Panc1 (cell line): ENCODE results near the gene MBD5. TPM values are rescaled to one million over a fixed set of nuclear protein-coding genes. Genes with fewer than 3 reads are reported as not detected.

Experiments
- ATAC-seq: fragments of 200-7000 bp; cut with Tn5 transposase; 2 replicates; pipeline ENCODE4 v1.9.1; 2020; ENCODE audit warnings: mild to moderate bottlenecking, moderate library complexity
- BruUV-seq: library from RNA; stranded (reverse); fragments of 400-500 nt; replicated peaks from 2 replicates; lab custom pipeline; 2021; lab: Mats Ljungman, UMichigan
- CTCF ChIA-PET: fragments of 300-600 bp; sonication (Branson Sonifier 250); formaldehyde crosslinking; loops from one replicate; lab custom pipeline; 2022; ENCODE audit warnings: antibody characterized with exemption; lab: Charles Lee
- POLR2A ChIA-PET: fragments of 300-600 bp; sonication (Branson Sonifier 250); formaldehyde crosslinking; loops from one replicate; lab custom pipeline; 2022; ENCODE audit warnings: antibody characterized with exemption; lab: Charles Lee
- DNase-seq: peaks from one replicate; pipeline ENCODE4 v3.0.0-alpha.2; 2010; ENCODE audit warnings: low read depth, low spot score
- H3K27ac ChIP-seq: 2 replicates; pipeline ENCODE4 v1.5.1; 2011; ENCODE audit warnings: mild to moderate bottlenecking, low read length, inconsistent platforms
- H3K27me3 ChIP-seq: fragments of 200-500 bp; sonication (Bioruptor generic); 2 replicates; pipeline ENCODE4 v1.6.0; 2014; ENCODE audit warnings: low read length, inconsistent platforms; ENCODE audit not compliant: control insufficient read depth, insufficient read depth
- H3K36me3 ChIP-seq: fragments of 200-500 bp; sonication (Bioruptor generic); 2 replicates; pipeline ENCODE4 v1.5.1; 2014; ENCODE audit warnings: inconsistent platforms, mild to moderate bottlenecking, low read length, moderate library complexity; ENCODE audit not compliant: control insufficient read depth, insufficient read depth
- H3K4me1 ChIP-seq: 2 replicates; pipeline ENCODE4 v1.5.1; 2011; ENCODE audit warnings: inconsistent platforms, mild to moderate bottlenecking, low read length, moderate library complexity; ENCODE audit not compliant: control insufficient read depth, insufficient read depth
- H3K4me3 ChIP-seq, 2 experiments: 2 replicates each; pipeline ENCODE4 v1.5.1; 2011 to 2012; ENCODE audit warnings: low read depth in 2 of 2, low read length in 2 of 2, mild to moderate bottlenecking in 2 of 2, inconsistent platforms in 1 of 2, moderate library complexity in 1 of 2
- H3K9me3 ChIP-seq: fragments of 200-500 bp; sonication (Bioruptor generic); 2 replicates; pipeline ENCODE4 v1.5.1; 2014; ENCODE audit warnings: low read depth, mild to moderate bottlenecking, inconsistent platforms, low read length, moderate library complexity; ENCODE audit not compliant: control insufficient read depth, insufficient read depth
- CTCF ChIP-seq: fragments of 450-650 bp; IDR thresholded peaks from 2 replicates; pipeline ENCODE4 v1.5.1; 2017; ENCODE audit warnings: mild to moderate bottlenecking
- POLR2AphosphoS5 ChIP-seq: IDR thresholded peaks from 2 replicates; pipeline ENCODE4 v1.6.1; 2012; ENCODE audit warnings: mild to moderate bottlenecking, low read depth, low read length, moderate library complexity
- REST ChIP-seq, 2 experiments: IDR thresholded peaks; 2 replicates each; pipeline ENCODE4 v1.6.1; 2011 to 2012; ENCODE audit warnings: low read depth in 2 of 2, control low read depth in 1 of 2, low read length in 1 of 2, mild to moderate bottlenecking in 1 of 2, moderate library complexity in 1 of 2; ENCODE audit not compliant: insufficient read depth in 1 of 2
- SIN3A ChIP-seq: IDR thresholded peaks from 2 replicates; pipeline ENCODE4 v1.6.1; 2012; ENCODE audit warnings: low read depth, mild to moderate bottlenecking, low read length, moderate library complexity, borderline replicate concordance; ENCODE audit not compliant: insufficient read depth
- TCF7L2 ChIP-seq: IDR thresholded peaks from 2 replicates; pipeline ENCODE4 v1.6.1; 2011; ENCODE audit warnings: mild to moderate bottlenecking, low read depth, low read length, inconsistent platforms
- in situ Hi-C: cut with HindIII; loops from 2 replicates; pipeline ENCODE4 v1.10.0; 2016; ENCODE audit warnings: low sequenced_read_pairs, low pct_unique_long_range_greater_than_20kb
- intact Hi-C: fragments of 100-400 bp; cut with micrococcal nuclease; formaldehyde crosslinking; loops from one replicate; pipeline ENCODE4 v1.10.0; 2022; ENCODE audit not compliant: unreplicated experiment
- total RNA-seq: library from RNA; stranded (reverse); gene quantifications from one replicate; pipeline ENCODE4 v1.2.1, GENCODE V29; 2021; ENCODE audit not compliant: unreplicated experiment

Gene MBD5
- total RNA-seq, 1 experiment from 2014 or later, result 40.2 TPM

DNA sequence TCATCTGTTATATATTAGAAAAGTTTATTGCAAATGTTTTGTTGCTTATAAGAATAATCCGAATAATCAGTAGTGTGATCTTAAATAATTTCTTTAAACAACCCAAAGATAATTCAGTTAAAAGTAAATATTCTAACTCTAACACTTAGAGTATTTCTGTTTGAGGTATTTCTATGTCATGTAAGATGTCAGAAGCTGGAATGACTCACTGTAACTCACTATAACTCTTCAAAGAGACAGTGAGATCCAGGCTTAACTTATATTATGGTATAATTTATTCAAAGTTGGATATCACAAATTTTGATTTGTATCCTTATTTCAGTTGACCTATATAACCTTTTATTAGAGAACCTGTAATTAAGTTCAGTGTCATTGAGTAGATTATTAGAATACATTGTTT, 6.9 kb downstream of the MBD5 start:
- no peak for TF ChIP-seq TCF7L2
- no peak for TF ChIP-seq POLR2AphosphoS5
- TF ChIP-seq SIN3A, result no peak
- TF ChIP-seq REST (IDR thresholded peaks at IDR 0.05; ENCODE audit: insufficient read depth in 1 of 2, low read depth in 2 of 2, low read length in 1 of 2), result no peak
- TF ChIP-seq CTCF, result no peak
- no peaks in the 10 kb centered on the region for H3K27me3 ChIP-seq
- CTCF ChIA-PET, result no interaction called here
- ATAC-seq (no peak), DNase-seq (no peak)
- H3K27ac ChIP-seq, result no peak overlapping the region
- H3K9me3 ChIP-seq, result no peaks in the 10 kb centered on the region
- H3K36me3 ChIP-seq, result no peaks in the 10 kb centered on the region; the same call in 1 of the 2 replicates
- intact Hi-C loops (no loop called here), in situ Hi-C loops (no loop called here)
- H3K4me1 ChIP-seq, result peaks cover 12% of the 10 kb centered on the region; the same call in 1 of the 2 replicates
- H3K4me3 ChIP-seq, result no peak overlapping the region
- POLR2A ChIA-PET, result no interaction called here
- no TSS peak for BruUV-seq

GRCh38 chr2:148028781-148029180, 7.9 kb downstream of the MBD5 start:
- Histone ChIP-seq H3K9me3 (no peaks in the 10 kb centered on the region), H3K27me3 (no peaks in the 10 kb centered on the region), H3K27ac (no peak overlapping the region), H3K4me1 (peaks cover 4% of the 10 kb centered on the region; the same call in 1 of the 2 replicates), H3K36me3 (no peaks in the 10 kb centered on the region; the same call in 1 of the 2 replicates), H3K4me3 (no peak overlapping the region)
- CTCF ChIA-PET, result no interaction called here
- no peak for DNase-seq
- intact Hi-C loops (no loop called here), in situ Hi-C loops (no loop called here)
- no peak for ATAC-seq
- TF ChIP-seq REST (IDR thresholded peaks at IDR 0.05; ENCODE audit: insufficient read depth in 1 of 2, low read depth in 2 of 2, low read length in 1 of 2) (no peak), CTCF (no peak), POLR2AphosphoS5 (no peak), SIN3A (no peak), TCF7L2 (no peak)
- no TSS peak for BruUV-seq
- POLR2A ChIA-PET, result no interaction called here
